Aorta (tissue), 5 donors: ENCODE measurements around the gene ZNF71. TPM values are rescaled to one million over a fixed set of nuclear protein-coding genes. Genes with fewer than 3 reads are reported as not detected.

ENCODE experiments used
- ATAC-seq: fragments of 200-7000 bp; cut with Tn5 transposase; one replicate; pipeline ENCODE4 v1.9.1; 2022; ENCODE audit warnings: moderate library complexity; ENCODE audit not compliant: low FRiP score
- DNase-seq, 2 donors: peaks; one replicate each; pipeline ENCODE4 v3.0.0-alpha.2; 2020
- H3K27ac ChIP-seq, 2 donors: one replicate each; pipeline ENCODE4 v1.5.1; 2013; ENCODE audit warnings: low read length in 2 of 2, mild to moderate bottlenecking in 2 of 2, moderate library complexity in 2 of 2, control low read depth in 1 of 2, inconsistent platforms in 1 of 2, low read depth in 1 of 2
- H3K27me3 ChIP-seq, 2 donors: one replicate each; pipeline ENCODE4 v1.6.1; 2013; ENCODE audit warnings: control low read depth in 1 of 2, low read length in 1 of 2, mild to moderate bottlenecking in 1 of 2, moderate library complexity in 1 of 2; ENCODE audit not compliant: insufficient read depth in 2 of 2, control insufficient read depth in 1 of 2
- H3K36me3 ChIP-seq, 2 donors: one replicate each; pipeline ENCODE4 v1.6.1; 2013; ENCODE audit warnings: control low read depth in 1 of 2, low read length in 1 of 2, mild to moderate bottlenecking in 1 of 2; ENCODE audit not compliant: insufficient read depth in 2 of 2, control insufficient read depth in 1 of 2
- H3K4me1 ChIP-seq, 2 donors: one replicate each; pipeline ENCODE4 v1.6.1; 2013; ENCODE audit warnings: low read length in 2 of 2, control low read depth in 1 of 2, mild to moderate bottlenecking in 1 of 2, moderate library complexity in 1 of 2; ENCODE audit not compliant: insufficient read depth in 2 of 2, control insufficient read depth in 1 of 2
- H3K4me3 ChIP-seq, 2 donors: one replicate each; pipeline ENCODE4 v1.5.1; 2013; ENCODE audit warnings: low read length in 2 of 2, control low read depth in 1 of 2, mild to moderate bottlenecking in 1 of 2
- H3K9me3 ChIP-seq: one replicate; pipeline ENCODE4 v1.6.1; 2013; ENCODE audit warnings: mild to moderate bottlenecking, low read length; ENCODE audit not compliant: control insufficient read depth
- WGBS, 2 donors: extraction: QIAGEN DNeasy Blood & Tissue Kit; methylation state at CpG; one replicate each; pipeline ENCODE4 v1.1.7; 2013; 5-methylcytosine and 5-hydroxymethylcytosine counted together
- intact Hi-C, 2 donors: fragments of 100-400 bp; cut with DNase I; formaldehyde crosslinking; loops; one replicate each; pipeline versions ENCODE4 v1.14.2 to v1.15.0; 2022
- long read RNA-seq, 2 donors: library from polyadenylated mRNA; unstranded; transcript quantifications; one replicate each; pipeline ENCODE4 v2.0.0, GENCODE V29; 2020 to 2021
- polyA plus RNA-seq, 2 donors: library from polyadenylated mRNA; stranded (reverse); fragments of 200-250 nt; gene quantifications; one replicate each; pipeline ENCODE4 v1.2.3, GENCODE V29; 2013
- total RNA-seq, 2 donors: library from RNA; stranded (reverse); fragmentation: NEBNext Ultra II Directional; extraction: Animal tissue kit (Norgen Biotek cat#: 25700); gene quantifications; one replicate each; pipeline ENCODE4 v1.2.1, GENCODE V29; 2021
- donor health status: healthy with polysubstance abuse.
- donor health status: Bipolar disorder and iron deficiency.
- donor health status: DM: no; HTN: no; CAD: no.
- donor health status: DM: no; HTN: no; CAD: no.
- donor health status: DM: yes; HTN: yes; CAD: no.

The ZNF71 gene
- total RNA-seq: 10 to 100 TPM in 1 of 2 donors, 1 to 10 TPM in 1; 9.7 to 10.5 TPM
- 1 to 10 TPM; 2.6 to 4.8 TPM for polyA plus RNA-seq
- long read RNA-seq, donor 1, full-length matches to known transcripts: 34 of 57 reads
- long read RNA-seq, donor 1, partial matches to known transcripts: 20 of 57 reads
- long read RNA-seq, donor 1, other reads (novel, unspliced or antisense): 3 of 57 reads
- long read RNA-seq, donor 2, full-length matches to known transcripts: 7 of 11 reads
- long read RNA-seq, donor 2, partial matches to known transcripts: 3 of 11 reads
- long read RNA-seq, donor 2, other reads (novel, unspliced or antisense): 1 of 11 reads

- 1% methylated on average over 48 to 52 of the region's 52 CpGs for WGBS, 2 donors
- no peaks in the 10 kb centered on the region for H3K27me3 ChIP-seq
- H3K4me3 ChIP-seq: peak within 1 kb of the TSS; percentile 76 to 89
- peak within 1 kb of the TSS in 1 of 2 donors; percentile 11 for H3K27ac ChIP-seq
- H3K4me1 ChIP-seq: no peaks in the 10 kb centered on the region
- H3K9me3 ChIP-seq: peaks cover 5% of the 10 kb centered on the region
- intact Hi-C loops: loop anchor here in 1 of 2 donors (1.0 kb wide), 1 partner anchor 28 kb away; the partner anchor contains the start of gene ZNF470
- peak; percentile 94 to 97 for DNase-seq
- no peaks in the 10 kb centered on the region for H3K36me3 ChIP-seq
- peak; percentile 96 for ATAC-seq
Measured at GRCh38 chr19:56594783-56595547, at the start of gene ZNF71. ZNF71 (plus strand) TSS chr19:56595302; CDS start chr19:56601559, 6,257 bp downstream.

DNA sequence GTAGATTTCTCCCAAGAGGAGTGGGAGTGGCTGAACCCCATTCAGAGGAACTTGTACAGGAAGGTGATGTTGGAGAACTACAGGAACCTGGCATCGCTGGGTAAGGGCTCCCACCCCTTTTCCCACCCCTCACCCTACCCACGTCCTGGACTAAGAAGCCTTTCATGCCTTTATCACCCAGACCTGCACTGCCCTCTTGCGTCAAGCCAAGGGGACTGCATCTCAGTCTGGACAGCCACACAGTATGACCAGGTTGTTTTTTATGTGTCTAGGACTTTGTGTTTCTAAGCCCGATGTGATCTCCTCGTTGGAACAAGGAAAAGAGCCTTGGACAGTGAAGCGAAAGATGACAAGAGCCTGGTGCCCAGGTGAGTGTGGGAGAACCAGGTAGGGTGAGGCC, 47.6 kb upstream of the ZNF71 start:
- Histone ChIP-seq H3K9me3 (peaks cover 39% of the 10 kb centered on the region), H3K4me1 (no peaks in the 10 kb centered on the region), H3K27ac (no peak overlapping the region), H3K36me3 (peaks cover 25 to 37% of the 10 kb centered on the region in 2 donors), H3K4me3 (no peak overlapping the region), H3K27me3 (no peaks in the 10 kb centered on the region)
- DNase-seq (no peak), ATAC-seq (no peak)
- intact Hi-C loops: no loop called here
- 47 to 50% methylated on average over 6 of the region's 6 CpGs for WGBS, 2 donors

GRCh38 chr19:56554272-56554869, 40.7 kb upstream of the ZNF71 start:
- 80 to 98% methylated on average over 6 of the region's 6 CpGs for WGBS, 2 donors
- intact Hi-C loops: no loop called here
- ATAC-seq: no peak
- H3K27me3 ChIP-seq: no peaks in the 10 kb centered on the region
- peaks cover 26 to 31% of the 10 kb centered on the region in 2 donors for H3K36me3 ChIP-seq
- no peaks in the 10 kb centered on the region for H3K4me1 ChIP-seq
- peak overlapping the region in 1 of 2 donors; percentile 14 for H3K4me3 ChIP-seq
- peaks cover 32% of the 10 kb centered on the region for H3K9me3 ChIP-seq
- H3K27ac ChIP-seq: no peak overlapping the region
- no peak for DNase-seq

DNA sequence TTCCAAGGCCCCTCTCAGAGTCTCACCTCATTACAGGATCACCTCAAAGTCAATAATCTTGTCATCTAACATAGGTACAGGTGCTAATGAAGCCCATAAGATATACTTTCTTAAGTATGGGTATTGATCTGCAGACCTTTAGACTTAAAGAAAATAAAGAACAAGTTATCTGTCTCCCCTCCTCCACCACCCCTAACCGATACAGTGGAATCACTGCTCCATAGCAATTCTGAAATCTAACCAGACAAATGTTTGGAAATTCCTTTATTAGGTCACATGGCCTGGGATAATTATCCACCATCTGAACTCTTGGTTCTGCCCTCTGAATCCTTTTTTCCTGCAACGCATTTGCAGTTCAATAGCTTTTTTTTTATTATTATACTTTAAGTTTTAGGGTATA, 32.3 kb upstream of the ZNF71 start:
- intact Hi-C loops: loop anchor here in 1 of 2 donors (10.0 kb wide), 1 partner anchor 158 kb away; the partner anchor contains the start of gene ZNF583
- peaks cover 16% of the 10 kb centered on the region for H3K9me3 ChIP-seq
- no peaks in the 10 kb centered on the region for H3K27me3 ChIP-seq
- 99% methylated on average over 2 of the region's 2 CpGs for WGBS, 2 donors
- ATAC-seq: no peak
- DNase-seq: no peak
- no peak overlapping the region for H3K4me3 ChIP-seq
- H3K27ac ChIP-seq: no peak overlapping the region
- H3K36me3 ChIP-seq: no peaks in the 10 kb centered on the region
- H3K4me1 ChIP-seq: no peaks in the 10 kb centered on the region

DNA sequence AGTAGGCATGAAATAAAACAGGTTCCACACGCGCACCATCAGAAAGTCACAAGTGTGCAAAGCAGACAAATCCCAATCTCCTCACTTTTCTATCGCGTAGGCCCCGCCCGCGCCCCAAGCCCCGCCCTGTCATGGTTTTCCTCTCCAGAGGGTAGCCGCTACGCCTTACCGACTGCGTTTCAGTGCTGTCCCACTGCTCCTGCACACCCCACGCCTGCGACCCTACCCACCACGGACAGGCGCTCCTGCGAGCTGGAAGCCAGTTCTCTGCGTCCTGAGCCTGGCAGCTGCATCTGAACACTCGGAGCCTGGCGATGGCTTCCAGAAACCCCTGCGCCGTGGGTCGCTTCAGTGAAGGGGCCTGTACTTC, 28.2 kb upstream of the ZNF71 start:
- peak overlapping the region; percentile 68 to 99 for H3K4me3 ChIP-seq
- DNase-seq: peak; percentile 70 to 87
- intact Hi-C loops: loop anchor here (1.0 to 10.0 kb wide), 4 partner anchors 26 to 162 kb away; partner anchors contain the start of genes ZFP28 (in 1 of the 2), ZNF583 (in 1 of the 2) and ZNF71 (in 1 of the 2)
- peak overlapping the region in 1 of 2 donors; percentile 75 for H3K27ac ChIP-seq
- peaks cover 18% of the 10 kb centered on the region for H3K9me3 ChIP-seq
- H3K4me1 ChIP-seq: no peaks in the 10 kb centered on the region
- ATAC-seq: peak; percentile 83
- peaks cover 11 to 19% of the 10 kb centered on the region in 2 donors for H3K36me3 ChIP-seq
- WGBS, 2 donors: 0 to 1% methylated on average over 23 of the region's 23 CpGs
- no peaks in the 10 kb centered on the region for H3K27me3 ChIP-seq

GRCh38 chr19:56567274-56568120, 27.6 kb upstream of the ZNF71 start, which contains the start of gene ZNF470:
ZNF470 (plus strand) TSS chr19:56567468; CDS start chr19:56570312, 2,844 bp downstream.
- Histone ChIP-seq H3K4me1 (no peaks in the 10 kb centered on the region), H3K27me3 (no peaks in the 10 kb centered on the region), H3K4me3 (peak within 1 kb of the TSS; percentile 68 to 99), H3K9me3 (peaks cover 16% of the 10 kb centered on the region), H3K27ac (peak within 1 kb of the TSS in 1 of 2 donors; percentile 75), H3K36me3 (peaks cover 11 to 19% of the 10 kb centered on the region in 2 donors)
- ATAC-seq (peak; percentile 99), DNase-seq (peak; percentile 97 to 98)
- intact Hi-C loops: loop anchor here (1.0 to 10.0 kb wide), 4 partner anchors 27 to 163 kb away; partner anchors contain the start of genes ZFP28 (in 1 of the 2), ZNF583 (in 1 of the 2) and ZNF71 (in 1 of the 2)
- WGBS, 2 donors: 2% methylated on average over 64 to 66 of the region's 66 CpGs

- H3K36me3 ChIP-seq: peaks cover 14 to 33% of the 10 kb centered on the region in 2 donors
- H3K27me3 ChIP-seq: peaks cover 0 to 1% of the 10 kb centered on the region in 2 donors
- H3K27ac ChIP-seq: no peak overlapping the region
- H3K9me3 ChIP-seq: peaks cover 19% of the 10 kb centered on the region
- DNase-seq (no peak), ATAC-seq (no peak)
- peak overlapping the region in 1 of 2 donors; percentile 18 for H3K4me3 ChIP-seq
- intact Hi-C loops: no loop called here
- no peaks in the 10 kb centered on the region for H3K4me1 ChIP-seq
- WGBS, 2 donors: 48 to 50% methylated on average over 2 of the region's 2 CpGs
Measured at GRCh38 chr19:56572589-56572988, 22.5 kb upstream of the ZNF71 start.
